ENCODE results near the gene TEKT5. TPM values are rescaled to one million over a fixed set of nuclear protein-coding genes. Genes with fewer than 3 reads are reported as not detected.

Gene TEKT5
- total RNA-seq, 1 experiment from 2014 or later = not detected

GRCh38 chr16:10631886-10632285 is 62.8 kb downstream of the TEKT5 start:
- in situ Hi-C loops (cut with HindIII; ENCODE audit: low pct_unique_long_range_greater_than_20kb, low sequenced_read_pairs) = no loop called here
- TF ChIP-seq REST (IDR thresholded peaks at IDR 0.05; ENCODE audit: insufficient read depth in 1 of 2, low read depth in 2 of 2, low read length in 1 of 2) (no peak), CTCF (IDR thresholded peaks at IDR 0.05) (no peak), TCF7L2 (IDR thresholded peaks at IDR 0.05; ENCODE audit: low read depth, low read length) (no peak), POLR2AphosphoS5 (IDR thresholded peaks at IDR 0.05; ENCODE audit: low read depth, low read length) (no peak), SIN3A (IDR thresholded peaks at IDR 0.05; ENCODE audit: borderline replicate concordance, insufficient read depth, low read depth, low read length) (no peak)
- no peak overlapping the region for H3K27ac ChIP-seq (ENCODE audit: low read length)
- ChIA-PET CTCF (no interaction called here), POLR2A (interaction anchor here (0.7 kb wide), 1 partner anchor 243 kb away, joined by 3 read pairs; no protein-coding TSS in a partner anchor)
- H3K27me3 ChIP-seq (ENCODE audit: control insufficient read depth, insufficient read depth, low read length) = 0 out of 2 replicates have a peak, but pooled peaks cover 2% of the 10 kb centered on the region
- no peak overlapping the region for H3K4me3 ChIP-seq (ENCODE audit: low read depth in 2 of 2, low read length in 2 of 2)
- no peaks in the 10 kb centered on the region for H3K9me3 ChIP-seq (ENCODE audit: control insufficient read depth, insufficient read depth, low read depth, low read length)
- ATAC-seq (no peak), DNase-seq (ENCODE audit: low read depth, low spot score) (no peak)
- BruUV-seq (replicated peaks) = no TSS peak
- H3K36me3 ChIP-seq (ENCODE audit: control insufficient read depth, insufficient read depth, low read length) = no peaks in the 10 kb centered on the region
- H3K4me1 ChIP-seq (ENCODE audit: control insufficient read depth, insufficient read depth, low read length) = no peaks in the 10 kb centered on the region
- intact Hi-C loops (cut with micrococcal nuclease; ENCODE audit: unreplicated experiment) = no loop called here

- H3K4me1 ChIP-seq (ENCODE audit: control insufficient read depth, insufficient read depth, low read length) = no peaks in the 10 kb centered on the region
- no peak overlapping the region for H3K4me3 ChIP-seq (ENCODE audit: low read depth in 2 of 2, low read length in 2 of 2)
- CTCF ChIA-PET = no interaction called here
- H3K27me3 ChIP-seq (ENCODE audit: control insufficient read depth, insufficient read depth, low read length) = 0 out of 2 replicates have a peak, but pooled peaks cover 2% of the 10 kb centered on the region
- ATAC-seq (no peak), DNase-seq (ENCODE audit: low read depth, low spot score) (no peak)
- H3K9me3 ChIP-seq (ENCODE audit: control insufficient read depth, insufficient read depth, low read depth, low read length) = no peaks in the 10 kb centered on the region
- H3K27ac ChIP-seq (ENCODE audit: low read length) = no peak overlapping the region
- H3K36me3 ChIP-seq (ENCODE audit: control insufficient read depth, insufficient read depth, low read length) = no peaks in the 10 kb centered on the region
- TF ChIP-seq TCF7L2 (IDR thresholded peaks at IDR 0.05; ENCODE audit: low read depth, low read length) = no peak
- no peak for TF ChIP-seq SIN3A (IDR thresholded peaks at IDR 0.05; ENCODE audit: borderline replicate concordance, insufficient read depth, low read depth, low read length)
- TF ChIP-seq CTCF (IDR thresholded peaks at IDR 0.05) = no peak
- TF ChIP-seq REST (IDR thresholded peaks at IDR 0.05; ENCODE audit: insufficient read depth in 1 of 2, low read depth in 2 of 2, low read length in 1 of 2) = no peak
- no peak for TF ChIP-seq POLR2AphosphoS5 (IDR thresholded peaks at IDR 0.05; ENCODE audit: low read depth, low read length)
- intact Hi-C loops (cut with micrococcal nuclease; ENCODE audit: unreplicated experiment) (no loop called here), in situ Hi-C loops (cut with HindIII; ENCODE audit: low pct_unique_long_range_greater_than_20kb, low sequenced_read_pairs) (no loop called here)
- BruUV-seq (replicated peaks) = no TSS peak
- POLR2A ChIA-PET = no interaction called here
Measured at GRCh38 chr16:10629592-10629963, 65.2 kb downstream of the TEKT5 start.
